Islet of Langerhans (tissue), 1 donor: ENCODE data around the gene MEAK7.

Experiments used
- FAIRE-seq: peaks from one replicate; lab custom pipeline; 2011; peaks lifted over from hg19 to GRCh38; lab: Jason Lieb, UNC

MEAK7 gene, protein sequence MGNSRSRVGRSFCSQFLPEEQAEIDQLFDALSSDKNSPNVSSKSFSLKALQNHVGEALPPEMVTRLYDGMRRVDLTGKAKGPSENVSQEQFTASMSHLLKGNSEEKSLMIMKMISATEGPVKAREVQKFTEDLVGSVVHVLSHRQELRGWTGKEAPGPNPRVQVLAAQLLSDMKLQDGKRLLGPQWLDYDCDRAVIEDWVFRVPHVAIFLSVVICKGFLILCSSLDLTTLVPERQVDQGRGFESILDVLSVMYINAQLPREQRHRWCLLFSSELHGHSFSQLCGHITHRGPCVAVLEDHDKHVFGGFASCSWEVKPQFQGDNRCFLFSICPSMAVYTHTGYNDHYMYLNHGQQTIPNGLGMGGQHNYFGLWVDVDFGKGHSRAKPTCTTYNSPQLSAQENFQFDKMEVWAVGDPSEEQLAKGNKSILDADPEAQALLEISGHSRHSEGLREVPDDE

DNA sequence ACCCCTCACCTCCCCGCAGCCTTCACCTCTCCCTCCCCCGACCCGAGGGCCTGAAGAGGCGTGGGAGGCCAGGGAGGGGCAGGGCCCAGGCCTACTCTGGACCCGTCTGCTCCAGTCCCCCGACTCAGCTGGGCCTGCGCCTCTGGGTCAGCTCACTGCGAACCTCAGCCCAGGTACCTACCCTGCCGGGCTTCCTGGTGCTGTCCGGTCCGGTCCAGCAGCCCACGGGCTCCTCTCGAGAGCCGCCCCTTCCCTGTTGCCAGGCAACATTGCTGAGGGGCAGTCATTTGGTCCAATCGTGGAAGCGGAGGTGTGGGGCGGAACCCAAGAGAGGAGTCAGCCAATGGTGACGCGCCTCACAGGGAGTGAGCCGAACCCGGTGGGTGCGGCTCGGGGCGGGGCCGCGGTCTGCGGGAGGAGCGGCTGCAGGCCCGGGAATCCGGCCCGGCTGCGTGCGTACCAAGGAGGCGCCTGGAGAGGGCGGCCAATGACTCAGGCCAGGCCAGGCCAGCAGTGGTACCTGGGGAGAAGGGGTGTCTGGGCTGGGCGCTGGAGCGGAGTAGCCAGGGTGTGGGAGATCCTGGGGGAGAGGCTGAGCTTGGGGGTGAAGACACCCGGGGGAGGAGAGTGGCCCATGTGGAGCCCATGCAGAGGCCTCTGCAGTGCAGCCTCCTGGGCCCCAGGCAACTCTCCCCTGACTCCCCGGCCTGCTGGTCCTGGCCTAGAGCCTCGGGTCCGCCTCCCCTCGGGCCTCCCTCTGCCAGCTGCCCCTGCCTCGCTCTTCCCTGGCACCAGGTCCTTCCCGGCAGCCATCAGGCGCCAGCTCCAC lies at the start of gene MEAK7:
TSS of gene MEAK7 (minus strand) at position 240 of the 829 bp plus-strand sequence. CDS start 6,573 bp downstream, outside the sequence.
- FAIRE-seq: no peak

DNA sequence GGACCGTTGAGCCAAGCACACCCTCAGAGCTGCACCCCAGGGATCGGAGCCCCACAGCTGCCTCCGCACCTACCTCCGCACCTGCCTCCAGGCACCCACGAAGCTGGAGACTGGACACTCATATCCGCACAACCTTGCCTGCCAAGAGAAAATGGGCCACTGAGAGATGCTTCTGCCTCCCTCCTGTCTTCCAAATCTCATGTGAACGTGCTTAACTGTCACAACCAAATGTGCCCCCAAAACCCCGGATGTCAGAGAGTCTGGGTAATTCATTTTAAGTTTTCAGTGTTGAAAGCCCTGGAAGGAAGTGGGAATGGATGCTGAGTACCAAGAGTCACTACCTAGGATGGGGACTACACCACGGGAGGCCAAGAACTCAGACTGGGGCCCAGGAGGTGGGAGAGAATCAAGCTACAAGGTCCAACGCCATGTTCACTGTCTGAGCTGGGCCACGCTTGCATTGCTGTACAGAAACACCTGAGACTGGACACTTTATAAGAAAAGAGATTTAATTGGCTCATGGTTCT lies 49.5 kb upstream of the MEAK7 start:
- no peak for FAIRE-seq

DNA sequence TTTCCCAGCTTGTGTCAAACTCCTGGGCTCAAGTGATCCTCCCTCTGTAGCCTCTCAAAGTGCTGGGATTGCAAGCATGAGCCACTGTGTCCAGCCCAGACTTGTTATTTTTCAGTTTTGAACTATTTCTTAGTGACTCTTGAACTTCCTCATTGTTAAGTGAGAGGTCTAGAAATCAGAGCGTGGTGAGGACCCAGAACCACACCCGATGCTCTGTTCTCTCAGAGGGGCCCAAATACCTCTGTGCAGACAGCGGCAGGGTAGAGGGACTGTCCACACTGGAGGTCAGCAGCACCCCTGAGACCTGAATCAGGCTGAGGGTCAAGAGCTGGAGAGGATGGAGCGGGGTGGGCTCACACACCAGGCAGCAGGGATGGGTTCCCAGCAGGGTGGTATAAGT lies 47.7 kb upstream of the MEAK7 start:
- no peak for FAIRE-seq

DNA sequence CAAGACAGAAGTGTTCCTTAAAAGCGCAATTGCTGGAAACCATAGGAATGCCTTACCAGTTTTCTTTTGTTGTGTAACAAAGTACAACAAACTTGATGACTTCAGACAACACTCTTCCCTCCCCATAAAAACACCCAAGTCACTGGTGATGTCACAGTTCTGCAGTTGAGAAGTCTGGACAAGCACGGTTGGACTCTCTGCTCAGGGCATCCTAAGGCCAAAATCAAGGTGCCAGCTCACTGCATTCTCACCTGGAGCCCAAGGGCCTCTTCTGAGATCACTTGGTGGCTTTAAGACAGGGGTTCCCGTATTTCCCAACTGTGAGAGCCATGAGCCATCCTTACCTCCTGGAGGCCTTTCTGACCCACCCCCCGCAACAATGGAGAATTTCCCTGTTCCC lies 45.6 kb upstream of the MEAK7 start:
- FAIRE-seq: no peak

GRCh38 chr16:84548971-84549844 lies 44.7 kb upstream of the MEAK7 start:
- no peak for FAIRE-seq

GRCh38 chr16:84548508-84548907 lies 44.0 kb upstream of the MEAK7 start:
- FAIRE-seq: no peak

GRCh38 chr16:84547546-84548061 lies 43.1 kb upstream of the MEAK7 start:
- FAIRE-seq: no peak

DNA sequence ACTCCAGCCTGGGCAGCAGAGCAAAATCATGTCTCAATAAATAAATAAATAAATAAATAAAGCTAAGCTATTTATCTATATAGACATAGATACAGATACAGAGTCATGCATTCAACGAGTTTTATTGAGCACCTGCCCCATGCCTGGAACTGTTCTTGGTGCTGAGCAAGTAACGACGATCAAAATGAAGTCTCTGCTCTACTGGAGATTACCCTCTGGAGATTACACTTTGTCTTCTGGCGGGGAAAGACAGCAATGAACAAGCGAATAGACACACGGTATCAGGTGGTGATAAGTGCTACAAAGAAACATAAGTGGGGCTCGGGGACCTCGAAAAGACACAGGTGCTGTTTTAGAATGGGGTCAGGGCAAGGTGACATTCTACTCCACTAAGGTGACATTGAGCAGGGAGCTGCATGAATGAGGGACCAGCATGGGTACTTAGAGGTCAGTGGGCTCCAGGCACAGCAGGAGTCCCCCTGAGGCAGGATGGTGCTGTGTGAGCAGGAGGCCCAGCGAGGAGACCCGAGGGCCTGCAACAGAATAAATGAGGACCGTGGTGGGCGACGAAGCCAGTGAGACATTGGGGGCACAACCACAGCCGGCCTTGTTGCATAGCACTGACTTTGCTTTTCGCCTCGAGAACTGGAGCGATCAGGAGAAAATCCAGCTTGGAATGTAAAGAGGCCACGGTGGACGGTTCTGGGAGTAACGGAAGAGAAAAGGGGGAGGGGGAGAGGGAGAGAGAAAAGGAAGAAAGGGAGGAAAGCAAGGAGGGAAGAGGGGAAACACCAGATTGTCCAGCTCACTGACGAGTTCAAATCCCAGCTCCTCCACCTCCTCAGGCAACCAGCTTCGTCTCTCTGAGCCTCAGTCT lies 42.4 kb upstream of the MEAK7 start:
- FAIRE-seq: no peak

GRCh38 chr16:84545114-84545737 lies 40.8 kb upstream of the MEAK7 start:
- FAIRE-seq: no peak

DNA sequence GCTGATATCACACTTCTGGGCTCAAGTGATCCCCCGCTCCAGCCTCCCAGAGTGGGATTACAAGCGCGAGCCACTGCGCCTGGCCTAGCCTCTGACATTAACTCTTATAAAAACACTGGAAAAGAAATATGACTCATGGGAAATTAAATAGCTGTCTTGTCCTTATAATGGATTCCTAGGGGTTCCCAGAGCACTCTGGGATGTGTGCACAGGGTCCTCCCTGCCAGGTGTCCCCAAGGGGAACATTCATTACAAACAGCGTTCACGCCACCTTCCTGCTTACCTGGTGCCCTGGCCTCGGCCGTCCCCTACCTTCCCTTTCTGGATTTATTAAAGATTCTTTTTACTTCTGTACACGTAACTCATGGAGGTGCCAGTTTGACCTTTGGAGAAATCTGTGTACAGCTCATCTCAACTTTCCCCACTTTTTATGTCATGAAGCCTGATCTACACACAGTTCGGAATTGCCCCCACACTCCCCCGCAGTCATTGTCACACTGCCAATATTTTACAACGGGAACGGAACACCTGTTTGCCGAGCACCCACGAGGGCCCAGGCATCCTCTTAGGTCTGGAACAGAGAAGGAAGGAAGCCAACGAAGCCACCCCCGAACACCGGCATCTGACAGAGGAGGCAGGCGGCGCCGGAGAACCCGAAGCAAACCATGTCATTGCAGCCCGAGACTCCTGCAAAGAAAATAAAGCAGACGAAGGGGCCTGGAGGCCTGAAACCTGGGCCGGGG lies 39.7 kb upstream of the MEAK7 start:
- no peak for FAIRE-seq

GRCh38 chr16:84543253-84543652 lies 38.8 kb upstream of the MEAK7 start:
- no peak for FAIRE-seq

DNA sequence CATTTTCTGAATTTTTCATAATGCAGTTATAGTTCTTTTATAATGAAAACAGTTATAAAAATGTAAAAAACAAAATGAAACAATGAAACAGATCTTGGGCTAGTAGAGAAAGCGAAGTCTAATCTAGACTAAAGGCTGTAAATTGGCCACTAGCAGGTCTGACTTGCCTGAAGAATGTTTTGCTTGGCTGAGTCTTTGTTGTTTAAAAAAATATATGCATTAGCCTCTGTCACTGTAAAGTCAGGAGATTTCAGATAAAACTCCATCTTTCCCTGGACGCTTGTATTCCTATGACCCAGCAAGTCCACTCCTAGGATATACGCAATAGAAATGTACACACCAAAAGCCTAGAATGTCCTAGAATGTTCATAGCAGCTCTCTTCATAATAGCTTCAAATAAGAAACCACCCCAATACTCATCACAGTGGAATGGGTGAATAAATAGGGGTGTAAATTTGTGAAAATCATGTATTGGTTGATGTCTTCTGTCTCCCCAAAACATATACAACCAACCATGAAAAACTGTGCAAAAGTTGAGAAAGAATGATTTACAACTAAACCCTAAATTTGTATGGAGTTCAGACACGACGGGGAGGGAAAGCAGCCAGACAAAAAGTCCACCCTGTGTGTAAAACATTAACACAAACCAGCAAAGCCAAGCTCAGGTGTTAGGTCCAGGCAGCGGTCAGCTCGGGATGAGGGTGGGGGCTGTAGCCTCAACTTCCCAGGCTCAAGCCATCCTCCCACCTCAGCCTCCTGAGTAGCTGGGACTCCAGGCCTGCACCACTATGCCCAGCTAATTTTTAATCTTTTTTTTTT lies 37.7 kb upstream of the MEAK7 start:
- FAIRE-seq: no peak

GRCh38 chr16:84540194-84540593 lies 35.7 kb upstream of the MEAK7 start:
- FAIRE-seq: no peak

- no peak for FAIRE-seq
These were observed 33.9 kb upstream of the MEAK7 start for GRCh38 chr16:84538222-84538840.

GRCh38 chr16:84537491-84538151 lies 33.2 kb upstream of the MEAK7 start:
- no peak for FAIRE-seq

GRCh38 chr16:84535851-84536250 lies 31.4 kb upstream of the MEAK7 start:
- FAIRE-seq: no peak

DNA sequence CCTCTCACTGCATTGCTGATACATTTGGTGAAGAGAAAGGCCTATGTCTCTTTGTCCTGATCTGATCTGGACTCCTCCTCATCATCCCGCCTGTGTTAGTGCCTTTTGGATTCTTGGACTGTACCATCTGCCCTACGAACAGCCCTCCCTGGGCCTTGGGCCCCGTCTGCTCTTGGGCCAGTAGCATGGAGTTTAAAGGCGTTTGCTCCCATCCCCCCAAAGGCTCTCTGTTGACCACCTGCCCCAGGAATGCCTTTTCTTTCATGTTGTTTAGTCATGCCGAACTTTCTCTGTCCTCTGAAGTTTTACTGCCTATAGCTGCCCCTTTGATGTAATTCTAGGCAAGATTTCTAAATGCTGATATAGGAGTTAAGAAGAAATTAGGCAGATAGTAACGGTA lies 30.9 kb upstream of the MEAK7 start:
- FAIRE-seq: no peak

- FAIRE-seq: no peak
These were observed 30.4 kb upstream of the MEAK7 start for GRCh38 chr16:84534815-84535214.
